Glutamatergic neuron (in vitro differentiated cells): ENCODE data around the gene DDX23. TPM values are rescaled to one million over a fixed set of nuclear protein-coding genes. Genes with fewer than 3 reads are reported as not detected.
A peak's percentile ranks its signal among the peaks of the same experiment; 100 is the strongest.
"Not testable (repeated sequence)": the region's sequence is repeated elsewhere in the genome, so short reads cannot be mapped to it uniquely, and the experiment has no call there.

ENCODE experiments used
- DNase-seq: peaks from one replicate; pipeline ENCODE4 v3.0.0; 2022
- H3K27ac Mint-ChIP-seq: one replicate; pipeline ENCODE4 v1.8.0; 2020; ENCODE audit warnings: mild to moderate bottlenecking, mixed read lengths, inconsistent platforms; ENCODE audit not compliant: unreplicated experiment
- H3K27me3 Mint-ChIP-seq: one replicate; pipeline ENCODE4 v1.8.0; 2020; ENCODE audit warnings: mild to moderate bottlenecking, moderate library complexity, mixed read lengths, inconsistent platforms; ENCODE audit not compliant: unreplicated experiment
- H3K36me3 Mint-ChIP-seq: one replicate; pipeline ENCODE4 v1.8.0; 2020; ENCODE audit warnings: mild to moderate bottlenecking, mixed read lengths, inconsistent platforms; ENCODE audit not compliant: unreplicated experiment
- H3K4me1 Mint-ChIP-seq: one replicate; pipeline ENCODE4 v1.8.0; 2020; ENCODE audit warnings: mild to moderate bottlenecking, low read depth, mixed read lengths, inconsistent platforms; ENCODE audit not compliant: unreplicated experiment
- H3K4me3 Mint-ChIP-seq: one replicate; pipeline ENCODE4 v1.8.0; 2020; ENCODE audit warnings: mild to moderate bottlenecking, mixed read lengths, inconsistent platforms; ENCODE audit not compliant: unreplicated experiment
- H3K9me3 Mint-ChIP-seq: one replicate; pipeline ENCODE4 v1.8.0; 2020; ENCODE audit warnings: mild to moderate bottlenecking, moderate library complexity, mixed read lengths, inconsistent platforms; ENCODE audit not compliant: unreplicated experiment
- total RNA-seq: library from RNA; stranded (reverse); fragmentation: NEBNext Ultra II Directional; extraction: Animal tissue kit (Norgen Biotek cat#: 25700); gene quantifications from one replicate; pipeline ENCODE4 v1.2.1, GENCODE V29; 2021; ENCODE audit not compliant: unreplicated experiment
- TF ChIP-seq, protein P1 (sequence below): fragments of 200-600 bp; sonication (generic); IDR thresholded peaks from one replicate; pipeline ENCODE4 v1.5.0; 2021; ENCODE audit not compliant: partially characterized antibody, unreplicated experiment

The DDX23 gene
- total RNA-seq, 1 donor from 2014 or later, result 65.7 TPM

DNA sequence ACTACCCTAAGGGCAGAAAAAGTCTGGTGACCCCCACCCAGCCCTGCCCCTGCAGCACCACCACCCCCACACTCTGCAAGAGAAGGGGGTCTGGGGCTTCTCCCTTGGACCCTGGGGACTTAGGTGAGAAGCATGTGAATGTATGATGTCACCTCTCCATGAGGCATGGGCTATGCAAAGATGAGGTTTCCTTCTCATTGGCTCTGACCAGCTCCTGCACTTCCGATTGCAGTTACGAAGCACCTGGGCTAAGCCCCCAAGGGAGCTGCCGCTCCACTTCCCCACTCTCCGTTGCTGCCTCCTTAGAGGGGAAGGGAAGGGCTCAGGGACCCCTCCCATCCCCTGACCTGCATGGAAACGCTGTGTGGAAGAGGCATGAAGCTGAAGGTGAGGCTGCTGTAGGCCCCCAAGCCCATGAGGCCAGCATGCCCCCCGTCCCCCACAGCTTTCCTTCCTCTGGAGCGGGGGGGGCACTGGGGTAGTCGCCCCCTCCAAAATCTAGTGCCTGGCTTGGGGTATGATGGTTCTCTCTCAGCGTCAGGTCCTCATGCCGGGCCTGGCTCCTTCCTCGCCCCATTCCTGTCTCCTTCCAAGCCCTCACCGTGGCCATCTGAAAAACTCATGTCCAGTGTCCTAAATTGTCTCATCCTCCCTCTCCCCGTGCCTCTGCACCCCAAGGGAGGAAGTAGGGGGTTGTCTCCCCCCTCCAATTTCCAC lies 5.5 kb upstream of the DDX23 start:
- DNase-seq, result no peak
- peaks cover 7% of the 10 kb centered on the region for H3K27me3 Mint-ChIP-seq
- TF ChIP-seq, protein P1, sequence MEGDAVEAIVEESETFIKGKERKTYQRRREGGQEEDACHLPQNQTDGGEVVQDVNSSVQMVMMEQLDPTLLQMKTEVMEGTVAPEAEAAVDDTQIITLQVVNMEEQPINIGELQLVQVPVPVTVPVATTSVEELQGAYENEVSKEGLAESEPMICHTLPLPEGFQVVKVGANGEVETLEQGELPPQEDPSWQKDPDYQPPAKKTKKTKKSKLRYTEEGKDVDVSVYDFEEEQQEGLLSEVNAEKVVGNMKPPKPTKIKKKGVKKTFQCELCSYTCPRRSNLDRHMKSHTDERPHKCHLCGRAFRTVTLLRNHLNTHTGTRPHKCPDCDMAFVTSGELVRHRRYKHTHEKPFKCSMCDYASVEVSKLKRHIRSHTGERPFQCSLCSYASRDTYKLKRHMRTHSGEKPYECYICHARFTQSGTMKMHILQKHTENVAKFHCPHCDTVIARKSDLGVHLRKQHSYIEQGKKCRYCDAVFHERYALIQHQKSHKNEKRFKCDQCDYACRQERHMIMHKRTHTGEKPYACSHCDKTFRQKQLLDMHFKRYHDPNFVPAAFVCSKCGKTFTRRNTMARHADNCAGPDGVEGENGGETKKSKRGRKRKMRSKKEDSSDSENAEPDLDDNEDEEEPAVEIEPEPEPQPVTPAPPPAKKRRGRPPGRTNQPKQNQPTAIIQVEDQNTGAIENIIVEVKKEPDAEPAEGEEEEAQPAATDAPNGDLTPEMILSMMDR, result no peak
- peaks cover 3% of the 10 kb centered on the region for H3K9me3 Mint-ChIP-seq
- H3K36me3 Mint-ChIP-seq, result no peaks in the 10 kb centered on the region
- H3K27ac Mint-ChIP-seq, result no peak overlapping the region
- no peak overlapping the region for H3K4me3 Mint-ChIP-seq
- H3K4me1 Mint-ChIP-seq, result peaks cover 8% of the 10 kb centered on the region

GRCh38 chr12:48856379-48856778 lies 4.4 kb upstream of the DDX23 start:
- Mint-ChIP-seq H3K27me3 (peaks cover 4% of the 10 kb centered on the region), H3K4me1 (peaks cover 6% of the 10 kb centered on the region), H3K36me3 (no peaks in the 10 kb centered on the region), H3K9me3 (peaks cover 3% of the 10 kb centered on the region), H3K4me3 (no peak overlapping the region), H3K27ac (no peak overlapping the region)
- no peak for DNase-seq
- TF ChIP-seq, protein P1, result no peak

DNA sequence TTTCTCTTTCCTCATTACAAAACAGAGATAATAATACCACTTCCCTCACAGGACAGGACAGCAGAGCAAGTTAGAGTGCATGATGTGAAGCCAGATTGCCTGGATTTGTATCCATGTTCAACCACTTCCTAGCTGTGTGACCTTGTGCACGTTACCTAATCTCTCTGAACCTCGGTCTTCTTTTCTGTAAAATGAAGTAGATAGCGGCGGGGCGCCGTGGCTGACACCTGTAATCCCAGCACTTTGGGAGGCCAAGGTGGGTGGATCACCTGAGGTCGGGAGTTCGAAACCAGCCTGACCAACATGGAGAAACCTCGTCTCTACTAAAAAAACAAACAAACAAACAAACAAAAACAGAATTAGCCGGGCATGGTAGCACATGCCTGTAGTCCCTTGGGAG lies 3.0 kb upstream of the DDX23 start:
- H3K9me3 Mint-ChIP-seq, H3K27me3 Mint-ChIP-seq: not testable (repeated sequence)

DNA sequence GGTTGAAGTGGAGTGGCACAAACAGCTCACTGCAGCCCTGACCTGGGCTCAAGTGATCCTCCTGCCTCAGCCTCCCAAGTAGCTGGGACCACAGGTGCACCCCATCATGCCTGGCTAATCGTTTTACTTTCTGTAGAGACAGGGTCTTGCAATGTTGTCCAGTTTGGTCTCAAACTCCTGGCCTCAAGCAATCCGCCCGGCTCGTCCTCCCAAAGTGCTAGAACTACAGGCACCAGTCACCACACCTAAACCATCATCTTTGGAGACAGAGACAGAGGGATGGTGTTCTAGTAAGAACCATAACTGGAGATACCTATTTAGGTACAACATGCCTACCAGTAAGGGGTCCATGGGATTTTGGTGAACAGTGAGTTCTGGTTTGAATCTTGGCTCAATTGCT lies 2.5 kb upstream of the DDX23 start:
- no peak for DNase-seq
- TF ChIP-seq, protein P1, result no peak
- no peaks in the 10 kb centered on the region for H3K27me3 Mint-ChIP-seq
- peaks cover 2% of the 10 kb centered on the region for H3K9me3 Mint-ChIP-seq
- H3K4me3 Mint-ChIP-seq, result no peak overlapping the region
- peaks cover 15% of the 10 kb centered on the region for H3K4me1 Mint-ChIP-seq
- no peak overlapping the region for H3K27ac Mint-ChIP-seq
- no peaks in the 10 kb centered on the region for H3K36me3 Mint-ChIP-seq

More for the DNA sequence above, 3.0 kb upstream of the DDX23 start:
- Mint-ChIP-seq H3K27ac (peak overlapping the region; percentile 33), H3K4me1 (peaks cover 15% of the 10 kb centered on the region)
- not testable (repeated sequence) for H3K36me3 Mint-ChIP-seq, DNase-seq, H3K4me3 Mint-ChIP-seq

GRCh38 chr12:48852734-48853688 lies 1.0 kb upstream of the DDX23 start:
- TF ChIP-seq, protein P1, result peak; percentile 97
- DNase-seq, result peak; percentile 83
- no peaks in the 10 kb centered on the region for H3K36me3 Mint-ChIP-seq
- peaks cover 15% of the 10 kb centered on the region for H3K4me1 Mint-ChIP-seq
- H3K4me3 Mint-ChIP-seq, result peak overlapping the region; percentile 96
- peak overlapping the region; percentile 30 for H3K27ac Mint-ChIP-seq
- no peaks in the 10 kb centered on the region for H3K27me3 Mint-ChIP-seq
- H3K9me3 Mint-ChIP-seq, result peaks cover 4% of the 10 kb centered on the region

- not testable (repeated sequence) for H3K4me3 Mint-ChIP-seq
These were observed 9.9 kb downstream of the DDX23 start for GRCh38 chr12:48842021-48842420.

More at GRCh38 chr12:48842021-48842420, 9.9 kb downstream of the DDX23 start:
- H3K36me3 Mint-ChIP-seq, H3K27me3 Mint-ChIP-seq, H3K27ac Mint-ChIP-seq, DNase-seq, H3K4me1 Mint-ChIP-seq, H3K9me3 Mint-ChIP-seq: not testable (repeated sequence)
